ENCODE measurements around the gene TULP4.
"Not testable (repeated sequence)": the region's sequence is repeated elsewhere in the genome, so short reads cannot be mapped to it uniquely, and the experiment has no call there.

The TULP4 gene

GRCh38 chr6:158524311-158524710 lies 212.0 kb downstream of the TULP4 start:
- DNase-seq (ENCODE audit: low read depth), result no peak

GRCh38 chr6:158527858-158528257 lies 215.6 kb downstream of the TULP4 start:
- DNase-seq (ENCODE audit: low read depth); in situ Hi-C loops (cut with HindIII; ENCODE audit: low sequenced_read_pairs); H3K4me3 ChIP-seq (ENCODE audit: low read depth, low read length): not testable (repeated sequence)

More at GRCh38 chr6:158524311-158524710, 212.0 kb downstream of the TULP4 start:
- no peak overlapping the region for H3K4me3 ChIP-seq (ENCODE audit: low read depth, low read length)
- in situ Hi-C loops (cut with HindIII; ENCODE audit: low sequenced_read_pairs), result no loop called here
- no peak for TF ChIP-seq CTCF (IDR thresholded peaks at IDR 0.05; ENCODE audit: low read depth, low read length, missing control alignments)

GRCh38 chr6:158528826-158529225 lies 216.6 kb downstream of the TULP4 start:
- H3K4me3 ChIP-seq (ENCODE audit: low read depth, low read length), result no peak overlapping the region
- no peak for DNase-seq (ENCODE audit: low read depth)
- in situ Hi-C loops (cut with HindIII; ENCODE audit: low sequenced_read_pairs), result no loop called here
- TF ChIP-seq CTCF (IDR thresholded peaks at IDR 0.05; ENCODE audit: low read depth, low read length, missing control alignments), result no peak

- no peak for TF ChIP-seq CTCF (IDR thresholded peaks at IDR 0.05; ENCODE audit: low read depth, low read length, missing control alignments)
- in situ Hi-C loops (cut with HindIII; ENCODE audit: low sequenced_read_pairs), result no loop called here
- DNase-seq (ENCODE audit: low read depth), result no peak
- H3K4me3 ChIP-seq (ENCODE audit: low read depth, low read length), result no peak overlapping the region
These were observed 217.4 kb downstream of the TULP4 start for GRCh38 chr6:158529629-158530028.

- H3K4me3 ChIP-seq (ENCODE audit: low read depth, low read length), result no peak overlapping the region
- no peak for TF ChIP-seq CTCF (IDR thresholded peaks at IDR 0.05; ENCODE audit: low read depth, low read length, missing control alignments)
- in situ Hi-C loops (cut with HindIII; ENCODE audit: low sequenced_read_pairs), result no loop called here
- DNase-seq (ENCODE audit: low read depth), result no peak
These were observed 219.3 kb downstream of the TULP4 start for GRCh38 chr6:158531566-158531965.

- TF ChIP-seq CTCF (IDR thresholded peaks at IDR 0.05; ENCODE audit: low read depth, low read length, missing control alignments), result no peak
- in situ Hi-C loops (cut with HindIII; ENCODE audit: low sequenced_read_pairs), result no loop called here
- no peak overlapping the region for H3K4me3 ChIP-seq (ENCODE audit: low read depth, low read length)
- no peak for DNase-seq (ENCODE audit: low read depth)
These were observed 219.7 kb downstream of the TULP4 start for GRCh38 chr6:158531970-158532369.

- peak; percentile 41 for DNase-seq (ENCODE audit: low read depth)
- H3K4me3 ChIP-seq (ENCODE audit: low read depth, low read length), result peak overlapping the region; percentile 49
- TF ChIP-seq CTCF (IDR thresholded peaks at IDR 0.05; ENCODE audit: low read depth, low read length, missing control alignments), result no peak
- in situ Hi-C loops (cut with HindIII; ENCODE audit: low sequenced_read_pairs), result no loop called here
These were observed 224.0 kb downstream of the TULP4 start for GRCh38 chr6:158536084-158536890.

Data from astrocyte of the cerebellum (primary cell).